Measurements from ENCODE around the gene RNLS. TPM values are rescaled to one million over a fixed set of nuclear protein-coding genes. Genes with fewer than 3 reads are reported as not detected.

RNLS gene
- total RNA-seq = 10.0 TPM

DNA sequence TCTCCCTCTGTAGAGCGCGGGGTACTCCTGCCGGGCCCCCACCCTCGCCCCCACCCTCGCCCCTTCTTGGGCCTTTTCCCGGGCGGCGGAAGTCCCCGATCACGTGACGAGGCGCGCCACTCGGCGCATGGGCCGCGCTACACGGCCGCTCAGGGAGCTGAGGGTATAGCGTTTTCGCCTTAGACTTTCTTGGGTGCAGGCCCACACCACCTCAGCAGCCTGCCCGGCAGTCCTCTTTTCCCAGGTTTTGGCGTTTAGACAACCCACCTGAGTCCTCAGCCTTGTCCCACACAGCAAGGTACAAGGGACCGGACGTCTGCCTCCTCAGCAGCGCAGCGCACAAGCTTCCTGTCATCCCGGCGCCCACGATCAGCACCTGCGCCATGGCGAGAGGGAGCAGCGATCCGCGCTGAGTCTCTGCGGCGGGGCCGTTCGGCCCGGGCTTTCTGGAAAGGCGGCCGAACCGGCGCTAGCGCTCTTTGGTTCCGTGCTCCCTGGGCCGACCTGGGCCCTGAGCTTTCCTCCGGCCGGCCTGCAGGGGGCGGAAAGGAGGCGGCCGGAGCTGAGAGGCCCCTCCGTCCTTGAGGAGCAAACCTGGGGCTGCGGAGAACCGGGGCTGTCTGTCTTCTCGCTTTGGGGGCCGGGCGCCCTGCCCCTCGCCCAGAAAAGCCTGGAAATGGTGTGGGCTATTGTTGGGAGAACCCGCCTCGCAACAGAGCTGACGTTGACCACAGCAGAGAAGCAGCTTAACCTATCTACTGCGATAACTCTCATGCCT, at the start of gene RNLS:
RNLS (minus strand) TSS at position 513 of the 778 bp plus-strand sequence.
- peak; percentile 94 for ATAC-seq

DNA sequence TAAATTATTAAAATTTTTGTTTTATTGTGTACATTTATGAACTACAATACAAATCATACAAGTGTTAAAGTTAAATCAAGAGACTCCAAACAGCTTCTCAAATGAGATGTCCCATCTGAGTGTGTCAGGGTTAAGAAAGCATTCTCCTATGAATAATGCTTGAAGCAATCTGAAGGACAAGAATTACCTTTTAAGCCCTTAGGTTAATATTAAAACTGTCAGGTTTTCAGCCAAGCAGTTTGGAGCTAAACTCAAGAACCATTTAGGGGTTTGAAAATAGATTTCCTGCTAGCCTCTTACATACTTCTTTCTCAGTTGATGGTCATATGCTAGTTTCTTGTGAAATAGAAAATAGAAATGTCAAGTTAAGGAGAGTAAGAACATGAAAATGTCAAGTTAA, 41.7 kb upstream of the RNLS start:
- no peak for ATAC-seq

DNA sequence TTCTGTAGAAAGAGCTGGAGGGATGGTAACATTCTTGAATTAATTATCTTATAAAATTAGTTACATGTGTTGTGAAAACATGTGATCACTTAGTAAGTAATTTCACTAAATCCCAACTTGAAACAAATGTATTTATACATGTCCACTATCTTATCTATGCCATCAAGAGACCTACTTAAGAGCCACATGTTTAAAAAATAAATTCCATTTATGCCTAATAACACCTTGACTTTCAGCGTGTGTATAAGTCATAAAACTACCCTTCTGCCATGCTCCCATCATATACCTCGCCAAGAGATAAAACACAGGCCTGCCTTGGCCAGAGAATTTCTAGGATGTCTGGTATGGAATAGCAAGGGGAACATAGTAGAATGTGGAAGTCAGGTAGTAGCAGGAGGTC, 40.7 kb upstream of the RNLS start:
- ATAC-seq = no peak

DNA sequence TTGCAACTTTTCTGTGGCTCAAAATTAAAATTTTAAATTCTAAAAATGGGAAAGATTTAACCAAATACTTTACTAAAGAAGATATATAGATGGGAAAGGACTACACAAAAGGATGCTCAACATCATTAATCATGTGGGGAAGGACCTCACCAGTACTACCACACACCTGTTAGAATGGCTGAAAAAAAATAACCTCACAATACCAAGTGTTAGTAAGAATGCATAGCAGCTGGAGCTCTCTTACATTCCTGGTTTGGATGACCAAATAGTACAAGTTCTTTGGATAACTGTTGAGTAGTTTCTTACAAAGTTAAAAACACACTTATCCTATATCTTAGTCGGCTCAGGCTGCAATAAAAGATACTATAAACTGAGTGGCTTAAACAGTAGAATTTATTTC, 37.3 kb upstream of the RNLS start:
- no peak for ATAC-seq

DNA sequence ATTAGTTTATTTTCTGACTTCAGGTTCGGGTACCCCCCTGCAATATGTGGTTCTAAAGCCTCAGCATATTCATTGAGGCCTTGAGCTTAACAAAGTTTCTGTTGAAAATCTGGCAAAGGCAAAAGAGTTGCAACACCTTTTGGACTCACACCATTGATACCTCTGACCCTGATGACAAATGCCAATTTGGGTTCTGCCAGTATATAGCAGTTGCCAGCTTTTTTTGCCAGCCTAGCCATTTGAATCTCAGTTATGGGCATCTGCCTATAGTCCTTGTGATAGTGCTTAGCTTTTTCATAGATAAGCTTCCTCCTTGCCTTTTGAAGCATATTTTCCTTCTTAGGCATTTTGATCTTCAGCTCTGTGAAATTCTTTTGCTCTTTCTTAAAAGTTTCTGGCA, 35.4 kb upstream of the RNLS start:
- ATAC-seq = no peak

DNA sequence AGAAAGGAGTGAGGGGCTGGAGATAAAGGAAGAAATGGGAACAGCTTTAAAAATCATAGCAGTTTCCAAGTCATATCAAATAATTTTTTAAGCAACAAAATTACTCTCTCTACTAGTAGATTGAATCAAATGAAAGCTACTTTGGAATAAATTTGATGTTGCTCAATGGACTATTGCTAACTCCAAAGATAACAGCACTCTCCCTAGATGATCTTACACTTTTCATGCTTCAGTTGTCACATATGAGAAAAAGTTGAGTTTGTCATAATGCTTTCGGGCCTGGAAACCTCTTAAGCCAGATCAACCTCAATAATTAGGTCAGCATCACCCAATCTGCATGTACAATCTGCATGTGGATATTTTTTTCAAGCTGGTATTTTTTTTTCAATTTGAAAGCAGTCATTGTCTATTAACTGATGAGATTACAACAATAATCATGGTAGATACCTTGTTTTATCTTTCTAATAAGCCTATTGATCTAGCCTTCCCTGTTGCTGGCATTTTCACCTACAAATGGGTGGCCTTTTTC, 34.7 kb upstream of the RNLS start:
- ATAC-seq = no peak

DNA sequence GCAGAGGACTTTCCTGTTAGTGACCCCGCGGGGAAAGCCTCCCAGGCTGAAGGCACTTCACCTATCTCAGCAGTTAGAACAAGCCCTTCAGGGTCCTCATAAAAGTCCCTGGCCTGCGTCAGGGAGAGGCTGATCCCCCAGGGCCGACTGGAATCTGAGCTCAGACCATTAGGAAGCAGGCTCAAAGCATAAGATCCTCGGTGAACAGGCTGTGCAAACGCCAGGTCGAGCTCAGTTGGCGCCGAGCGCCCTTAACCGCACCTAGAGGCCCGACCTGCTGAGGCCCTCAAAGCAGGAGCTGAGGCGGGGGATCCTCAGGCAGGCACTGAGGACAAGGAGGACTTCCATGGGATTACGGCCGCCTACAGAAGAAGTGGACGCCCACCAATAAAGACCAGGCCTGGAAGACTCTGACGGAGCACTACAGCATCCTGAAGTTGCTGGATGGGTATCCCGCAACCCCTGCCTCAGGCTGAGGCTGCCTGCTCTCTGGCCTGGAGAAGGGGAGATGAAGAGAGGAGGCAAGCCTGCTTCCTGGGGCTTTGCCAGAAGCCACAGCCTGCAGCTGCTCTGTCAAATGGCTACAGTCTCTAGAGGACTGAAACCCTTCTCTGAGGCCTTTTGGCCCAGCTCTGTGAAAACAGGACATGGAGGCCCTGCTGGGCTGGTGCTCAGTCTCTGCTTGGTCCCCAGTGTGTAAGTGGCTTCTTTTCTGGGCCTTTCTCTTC, 33.3 kb upstream of the RNLS start:
- no peak for ATAC-seq

DNA sequence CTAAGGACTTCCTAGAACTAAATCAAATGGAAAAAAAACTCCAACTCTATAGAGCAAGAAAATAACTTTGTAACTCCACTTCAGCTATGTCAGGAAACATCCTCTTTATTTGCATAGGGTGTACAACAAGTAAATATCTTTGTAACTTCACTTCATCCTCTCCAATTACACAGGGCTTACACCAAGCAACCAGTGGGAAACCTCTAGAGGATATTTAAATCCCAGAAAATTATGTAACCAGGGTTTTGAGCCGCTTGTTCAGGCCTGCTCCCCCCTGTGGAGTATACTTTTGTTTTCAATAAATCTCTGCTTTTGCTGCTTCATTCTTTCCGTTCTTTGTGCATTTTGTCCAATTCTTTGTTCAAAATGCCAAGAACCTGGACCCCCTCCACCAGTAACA, 25.7 kb upstream of the RNLS start:
- no peak for ATAC-seq

DNA sequence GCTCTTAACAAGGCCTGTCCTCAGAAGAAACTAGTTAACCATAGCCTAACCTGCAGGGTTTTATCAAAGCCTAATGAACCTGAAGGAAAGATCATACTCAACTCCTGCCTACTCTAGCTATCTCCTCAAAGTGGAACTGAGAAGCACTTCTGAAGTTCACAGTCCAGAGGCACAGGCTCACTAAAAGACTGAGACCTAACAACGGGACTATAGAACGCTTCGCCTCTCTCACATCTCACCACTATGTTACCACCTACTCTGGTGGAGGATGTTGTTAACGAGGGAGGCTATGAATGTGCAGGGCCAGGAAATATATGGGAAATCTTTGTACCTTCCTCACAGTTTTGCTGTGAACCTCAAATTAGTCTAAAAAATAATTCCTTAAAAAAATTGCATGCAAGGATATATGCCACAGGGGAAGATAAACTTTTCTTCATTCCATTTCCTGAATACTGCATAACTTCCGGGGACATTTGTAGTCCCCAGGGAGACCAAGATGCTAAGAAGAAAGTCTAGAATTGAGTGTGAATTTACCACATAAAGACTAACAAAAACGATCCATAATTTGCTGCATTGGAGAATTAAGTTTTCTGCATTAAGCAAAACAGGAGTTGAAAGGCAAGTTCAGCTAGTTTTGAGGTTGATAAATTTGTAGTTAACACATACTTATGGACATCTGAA, 25.1 kb upstream of the RNLS start:
- ATAC-seq = no peak

DNA sequence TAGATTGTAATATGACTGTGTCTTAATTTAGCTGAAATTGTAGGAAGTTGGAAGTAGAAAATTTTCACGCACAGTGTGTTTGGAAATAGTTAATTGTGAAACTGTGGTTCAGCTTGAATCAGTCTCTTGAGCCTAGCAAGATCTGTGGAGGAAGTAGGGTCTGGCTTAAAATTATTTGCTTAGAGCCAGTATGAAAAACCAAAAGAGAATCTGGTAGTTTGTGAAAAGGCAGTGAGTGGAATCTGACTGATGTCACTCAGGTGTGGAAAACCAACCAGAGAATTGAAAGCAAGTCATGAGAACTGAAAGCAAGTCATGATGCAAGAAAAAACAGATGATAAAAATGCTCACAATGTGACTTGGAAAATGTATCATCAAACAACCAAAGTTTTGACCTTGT, 14.9 kb upstream of the RNLS start:
- no peak for ATAC-seq

DNA sequence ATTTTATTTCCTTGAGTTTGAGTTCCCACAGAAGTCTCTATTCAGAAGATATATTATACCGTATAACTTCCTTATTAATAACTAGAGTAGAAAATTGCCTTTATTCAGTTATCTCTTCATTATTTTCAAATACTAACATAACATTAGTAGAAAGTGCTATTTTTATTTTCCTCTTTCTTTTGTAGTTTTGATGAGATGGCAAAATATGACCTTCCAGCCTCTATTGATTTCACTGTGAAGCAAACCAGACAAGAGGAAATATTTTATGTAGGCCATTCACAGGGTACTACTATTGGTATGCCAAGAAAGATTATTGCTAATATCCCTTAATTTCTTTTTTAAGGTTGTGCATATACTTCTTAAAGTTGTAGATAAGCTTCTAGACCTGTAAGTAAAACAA, 11.4 kb upstream of the RNLS start:
- ATAC-seq = no peak

DNA sequence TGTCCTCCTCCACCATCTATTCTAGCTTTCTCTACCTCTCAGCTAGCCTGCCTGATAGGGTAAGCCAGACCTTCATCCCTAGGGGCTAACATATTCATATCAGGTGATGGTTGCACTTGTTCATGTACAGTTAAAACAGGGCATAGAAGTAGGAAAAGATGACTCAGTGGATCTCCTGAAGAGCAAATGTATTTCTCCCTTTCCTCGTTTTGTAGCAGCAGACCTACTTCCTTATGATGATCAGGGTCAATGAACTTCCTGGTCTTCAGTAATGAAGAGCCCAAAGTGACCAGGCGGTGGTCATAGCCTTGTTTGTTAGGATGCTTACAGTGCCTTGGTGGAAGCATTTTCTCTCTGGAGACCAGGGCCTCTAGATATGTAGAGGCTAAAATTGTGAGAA, 9.8 kb upstream of the RNLS start:
- no peak for ATAC-seq

DNA sequence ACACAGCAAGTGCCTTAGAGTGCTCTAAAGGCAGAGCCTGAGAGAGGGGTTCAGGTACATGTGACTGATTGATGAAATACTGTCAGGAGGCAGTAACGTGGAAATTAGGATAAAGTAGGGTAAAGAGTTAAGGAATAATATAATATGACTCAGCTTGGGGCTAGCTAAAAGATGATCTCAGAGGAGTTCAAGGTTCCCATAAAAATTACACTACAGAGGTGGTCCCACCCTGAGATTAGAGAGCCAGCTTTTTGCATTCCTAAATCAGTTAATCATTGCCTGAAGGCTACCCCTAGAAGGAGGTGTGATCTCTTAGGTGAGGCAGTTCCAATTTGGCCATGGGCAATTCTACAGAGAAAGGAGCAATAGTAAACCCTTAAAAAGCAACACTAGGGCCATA, 9.3 kb upstream of the RNLS start:
- ATAC-seq = no peak

DNA sequence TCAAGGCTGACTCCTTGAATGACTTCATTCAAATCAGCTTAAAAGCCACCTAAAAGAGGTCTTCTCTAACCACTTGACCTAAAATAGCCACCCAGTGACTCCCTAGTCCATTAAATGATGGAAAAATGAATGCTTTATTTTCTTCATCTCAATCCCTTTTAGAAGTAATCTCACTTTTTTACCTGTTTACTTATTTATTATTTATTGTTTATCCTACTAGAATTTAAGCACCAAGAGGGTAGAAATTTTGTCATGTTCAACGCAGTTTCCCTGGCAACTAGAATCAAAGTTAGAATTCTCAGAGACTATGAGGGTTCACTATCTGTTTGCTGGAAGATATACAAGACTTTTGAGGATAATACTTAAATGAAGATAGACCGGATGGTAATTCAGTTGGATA, 3.3 kb upstream of the RNLS start, which contains the start of gene LIPJ:
LIPJ (plus strand) TSS at position 301 of the 400 bp plus-strand sequence. CDS start 3,926 bp downstream, outside the sequence.
- no peak for ATAC-seq

DNA sequence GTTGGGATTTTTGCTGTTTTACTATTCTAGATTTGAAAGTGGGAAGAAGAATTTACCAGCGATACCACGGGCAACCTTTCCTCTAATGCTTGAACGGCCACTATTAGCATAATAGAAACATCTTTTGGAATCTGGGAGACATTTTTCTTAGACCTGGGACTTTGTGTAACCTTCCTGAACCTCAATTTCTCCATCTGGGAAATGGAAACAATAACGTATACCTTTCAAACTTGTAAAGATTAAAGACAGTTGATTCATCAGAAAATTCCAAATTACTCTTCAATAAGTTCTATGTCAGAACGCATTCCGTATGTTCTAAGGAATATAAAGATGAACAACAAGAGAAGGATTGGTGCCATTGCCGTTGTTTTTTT, 453 bp upstream of the RNLS start:
- ATAC-seq = no peak

DNA sequence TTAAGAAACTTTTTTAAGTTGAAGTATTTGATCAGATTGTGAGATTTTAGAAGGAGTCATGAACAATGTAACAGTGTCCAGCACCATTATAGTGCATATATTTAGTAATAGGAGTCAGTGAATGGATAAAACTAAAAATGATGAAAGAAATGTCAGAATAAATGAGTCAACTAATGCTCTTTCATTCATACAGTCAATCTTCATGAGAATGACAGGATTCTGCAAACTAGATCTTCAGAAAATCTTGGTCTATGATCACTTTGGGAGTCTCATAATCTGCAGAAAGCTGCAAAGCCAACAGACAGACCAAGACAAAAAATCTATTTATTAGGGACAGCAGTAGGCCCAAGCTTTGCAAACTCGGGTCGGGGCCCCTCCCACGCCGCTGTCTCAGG, 710 bp downstream of the RNLS start:
- no peak for ATAC-seq

DNA sequence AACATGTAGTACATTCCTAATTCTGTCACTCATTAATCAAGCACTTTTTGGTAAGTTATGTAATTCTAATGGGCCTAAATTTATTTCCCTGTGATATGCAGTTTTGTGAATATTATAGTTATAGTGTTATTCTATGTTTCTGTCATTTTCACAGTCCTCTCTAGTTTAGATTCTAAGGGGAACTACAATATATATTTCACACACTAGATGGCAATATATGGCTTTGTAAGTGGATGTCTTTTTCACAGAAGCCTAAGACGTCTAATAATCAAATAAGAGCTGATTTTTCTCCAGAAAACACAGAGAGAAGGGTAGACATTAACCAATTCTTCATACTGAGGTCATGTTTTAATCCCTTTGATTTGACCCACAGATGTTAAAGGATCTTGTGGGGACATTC, 18.0 kb downstream of the RNLS start:
- peak; percentile 29 for ATAC-seq

DNA sequence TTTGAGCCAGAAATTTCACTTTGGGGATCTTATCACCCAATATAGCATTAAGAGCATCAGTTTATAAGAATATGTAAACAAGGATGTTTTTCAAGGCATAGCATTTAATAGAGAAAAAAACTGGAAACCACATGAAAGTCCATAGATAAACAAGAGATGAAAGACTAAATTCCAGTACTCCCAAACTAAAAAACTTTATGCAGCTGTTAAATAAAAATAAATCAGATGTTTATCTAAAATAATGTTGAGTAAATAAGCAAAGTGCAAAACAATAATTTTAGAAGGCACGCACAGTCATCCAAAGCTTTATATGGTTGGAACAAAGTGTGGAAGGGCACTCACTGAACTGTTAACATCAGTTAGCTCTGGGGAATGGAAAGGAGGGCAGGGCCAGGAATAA, 21.0 kb downstream of the RNLS start:
- ATAC-seq = no peak

DNA sequence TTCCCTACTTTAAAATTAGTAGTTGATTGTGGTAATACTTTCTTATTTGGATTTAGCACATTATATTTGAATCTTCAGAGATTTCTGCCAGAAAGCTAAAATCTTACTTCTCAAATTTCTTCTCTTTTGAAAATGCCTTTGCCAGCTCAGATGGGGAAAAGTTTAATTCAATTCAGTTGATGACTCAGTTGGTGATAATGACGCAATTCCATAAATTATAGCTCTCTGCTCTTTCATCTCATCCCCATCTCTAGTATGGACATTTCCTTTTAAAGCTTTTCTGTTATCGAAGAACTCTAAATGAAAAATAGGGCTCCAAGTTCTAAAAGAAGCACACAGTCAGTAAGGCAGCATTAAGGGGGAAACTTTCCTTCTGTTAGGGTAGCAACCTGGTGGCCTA, 25.5 kb downstream of the RNLS start:
- no peak for ATAC-seq

DNA sequence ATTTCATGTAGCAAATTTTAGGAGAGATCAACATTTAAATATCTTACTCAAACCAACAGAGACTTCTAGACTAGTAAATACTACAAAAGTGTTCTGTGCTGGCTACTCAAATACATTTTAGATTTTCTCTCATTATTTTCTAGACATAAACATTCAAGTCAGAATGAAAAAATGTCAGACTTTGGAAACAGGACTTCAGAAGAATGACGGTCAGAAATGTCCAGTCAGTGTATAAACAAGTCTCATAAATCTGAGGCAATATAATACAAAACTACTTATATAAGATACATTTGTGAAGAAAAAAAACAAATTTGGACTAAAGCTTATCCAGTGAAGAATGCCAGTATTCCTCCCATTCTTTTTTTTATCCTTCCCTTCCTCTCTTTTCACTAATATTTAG, 25.9 kb downstream of the RNLS start:
- ATAC-seq = no peak

DNA sequence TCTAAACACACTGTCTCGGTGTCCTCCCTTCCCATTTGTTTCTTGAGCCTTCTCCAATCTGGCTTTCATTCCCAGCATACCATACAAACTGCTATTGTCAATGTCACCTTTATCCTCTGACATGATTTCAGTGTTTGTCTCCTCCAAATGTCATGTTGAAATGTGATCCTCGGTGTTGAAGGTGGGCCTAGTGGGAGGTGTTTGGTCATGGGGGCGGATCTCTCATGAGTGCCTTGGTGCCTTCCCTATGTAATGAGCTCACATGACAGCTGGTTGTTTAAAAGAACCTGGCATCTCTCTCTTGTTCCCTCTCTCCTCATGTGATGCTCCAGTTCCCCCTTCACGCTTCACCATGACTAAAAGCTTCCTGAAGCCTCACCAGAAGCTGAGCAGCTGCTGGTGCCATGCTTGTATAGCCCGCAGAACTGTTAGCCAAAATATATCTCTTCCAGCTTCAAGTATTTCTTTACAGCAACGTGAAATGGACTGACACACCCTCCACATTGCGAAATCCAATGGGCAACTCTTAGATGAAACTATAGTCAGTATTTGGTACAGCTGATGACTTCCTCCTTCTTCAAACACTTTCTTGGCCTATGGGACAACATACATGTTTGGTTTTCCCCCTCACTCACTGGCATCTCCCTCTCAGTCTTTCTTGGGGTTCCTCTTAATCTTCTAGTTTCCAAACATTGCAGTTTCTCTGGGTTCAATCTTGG, 27.8 kb downstream of the RNLS start:
- ATAC-seq = no peak

DNA sequence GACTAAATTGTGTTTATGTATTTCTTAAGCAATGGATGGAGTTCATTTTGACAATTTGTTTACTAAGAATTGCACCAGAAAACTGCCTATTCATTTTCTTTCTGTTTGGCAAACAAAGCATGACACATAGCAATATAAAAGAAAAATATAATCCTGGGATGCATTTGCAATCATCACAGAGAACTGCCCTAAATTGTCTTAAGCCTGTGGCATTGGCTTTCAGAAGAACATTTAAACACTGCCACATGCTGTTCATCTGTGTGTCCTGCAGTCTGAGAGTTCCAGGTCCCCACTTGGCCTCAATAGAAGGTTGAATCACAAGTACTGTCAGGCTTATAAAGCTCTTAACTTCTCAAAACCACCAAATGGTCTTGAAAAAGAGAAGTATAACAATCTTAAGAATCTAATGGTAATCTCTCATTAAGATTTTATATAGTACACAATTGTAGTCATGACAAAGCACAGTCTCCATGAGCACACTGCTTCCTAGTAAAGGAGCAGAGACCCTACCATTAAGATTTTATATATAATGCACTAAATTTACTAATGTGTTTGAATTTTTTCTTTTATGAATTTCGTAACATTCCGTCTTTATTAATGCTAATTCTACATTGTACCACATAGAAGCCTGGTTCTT, 29.9 kb downstream of the RNLS start:
- ATAC-seq = peak; percentile 96

Measured in esophagus mucosa (tissue), 1 donor.